Stimulated activated naive B cell treated with anti-CD40 and anti-IgM and Interleukin-4, amounts not matched to agents 10 μg/mL and 1 μg/mL and 100 μg/mL, for 72 hours (primary cell): ENCODE measurements around the gene TAX1BP1.

Experiments
- ATAC-seq, 2 donors: fragments of 150-1000 bp; cut with Tn5 transposase; replicated peaks; 2 replicates each; pipeline ENCODE4 v1.10.0; 2021; ENCODE audit warnings: moderate library complexity in 1 of 2
- DNase-seq: peaks from one replicate; pipeline ENCODE4 v3.0.0; 2021
- H3K27ac Mint-ChIP-seq: one replicate; pipeline ENCODE4 v1.8.0; 2022; ENCODE audit warnings: mild to moderate bottlenecking, mixed read lengths
- H3K27me3 Mint-ChIP-seq, 2 donors: one replicate each; pipeline ENCODE4 v1.8.0; 2022; ENCODE audit warnings: mixed read lengths in 2 of 2
- H3K36me3 Mint-ChIP-seq, 2 donors: one replicate each; pipeline ENCODE4 v1.8.0; 2022; ENCODE audit warnings: mixed read lengths in 2 of 2, mild to moderate bottlenecking in 1 of 2
- H3K4me1 Mint-ChIP-seq, 2 donors: one replicate each; pipeline ENCODE4 v1.8.0; 2022; ENCODE audit warnings: mixed read lengths in 2 of 2, mild to moderate bottlenecking in 1 of 2
- H3K4me3 Mint-ChIP-seq, 2 donors: one replicate each; pipeline ENCODE4 v1.8.0; 2022; ENCODE audit warnings: mild to moderate bottlenecking in 2 of 2, mixed read lengths in 2 of 2, moderate library complexity in 1 of 2
- H3K9me3 Mint-ChIP-seq, 2 donors: one replicate each; pipeline ENCODE4 v1.8.0; 2022; ENCODE audit warnings: mixed read lengths in 2 of 2, mild to moderate bottlenecking in 1 of 2

Gene TAX1BP1

DNA sequence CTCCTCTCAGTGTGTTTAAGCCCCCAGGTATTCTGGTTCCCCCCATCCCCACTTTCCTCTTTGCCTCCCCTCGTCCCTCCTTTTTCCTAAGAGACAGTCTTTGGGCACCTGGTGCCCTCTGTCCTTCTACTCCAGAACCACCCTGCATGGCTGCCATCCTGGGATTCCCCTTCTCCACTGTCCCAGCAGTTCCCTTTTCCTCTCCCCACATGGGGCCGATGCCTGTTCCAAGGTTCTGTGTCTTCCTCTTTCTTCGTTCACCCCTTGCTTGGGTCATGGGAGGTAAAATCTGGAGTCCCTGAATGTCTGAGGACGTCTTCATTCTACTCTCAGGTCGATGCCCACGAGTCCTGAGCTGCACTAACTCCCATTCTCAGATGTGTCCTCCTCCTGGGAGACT is 120.8 kb downstream of the TAX1BP1 start:
- Mint-ChIP-seq H3K27ac (no peak overlapping the region), H3K9me3 (peaks cover 6 to 9% of the 10 kb centered on the region in 2 donors), H3K27me3 (no peaks in the 10 kb centered on the region), H3K4me3 (no peak overlapping the region), H3K36me3 (peaks cover 58 to 75% of the 10 kb centered on the region in 2 donors), H3K4me1 (peaks cover 3 to 17% of the 10 kb centered on the region in 2 donors)
- no peak for ATAC-seq
- no peak for DNase-seq

DNA sequence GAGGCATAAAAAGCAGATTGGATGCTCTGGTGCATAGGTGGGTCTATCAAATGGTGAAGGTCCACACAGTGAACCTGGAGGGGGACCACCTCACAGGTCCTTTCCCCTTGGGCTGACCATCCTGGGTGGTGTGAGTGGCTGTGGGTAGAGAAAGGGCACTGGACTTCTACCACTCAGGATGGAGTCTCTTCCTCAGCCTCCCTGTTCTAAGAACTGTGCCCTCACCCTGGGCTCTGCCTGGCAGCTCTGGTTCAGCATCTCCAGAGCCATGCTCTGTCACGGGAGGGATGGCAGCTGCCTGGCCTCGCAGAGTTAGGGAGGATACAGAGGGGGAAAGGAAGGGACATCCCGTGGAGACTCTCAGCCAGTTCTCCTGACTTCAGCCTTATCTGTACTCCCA is 121.8 kb downstream of the TAX1BP1 start:
- Mint-ChIP-seq H3K4me3 (no peak overlapping the region), H3K36me3 (peaks cover 49 to 68% of the 10 kb centered on the region in 2 donors), H3K27ac (no peak overlapping the region)

DNA sequence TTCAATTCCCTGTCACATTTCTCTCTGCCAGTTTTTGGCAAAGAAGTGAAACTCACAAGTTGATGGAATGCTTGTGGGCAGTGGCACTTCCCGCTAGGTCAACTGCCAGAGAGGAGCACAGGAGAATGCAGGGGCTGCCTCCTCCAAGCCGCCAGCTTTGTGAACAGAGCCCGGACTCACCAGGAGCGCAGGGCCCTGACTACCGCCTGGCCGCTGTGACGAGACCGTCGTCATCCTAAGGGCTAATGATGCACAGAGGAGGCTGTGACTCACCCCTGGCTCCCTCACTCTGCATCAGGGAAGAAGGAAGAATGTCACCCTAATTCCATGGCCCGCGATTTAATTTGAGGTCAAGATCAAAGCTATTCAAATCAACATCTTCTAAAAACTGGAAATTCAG is 123.9 kb downstream of the TAX1BP1 start:
- H3K9me3 Mint-ChIP-seq: peaks cover 4 to 6% of the 10 kb centered on the region in 2 donors
- H3K4me1 Mint-ChIP-seq: peaks cover 5 to 17% of the 10 kb centered on the region in 2 donors
- DNase-seq (no peak), ATAC-seq (no peak)
- peak overlapping the region; percentile 56 for H3K27ac Mint-ChIP-seq
- H3K36me3 Mint-ChIP-seq: peaks cover 41 to 63% of the 10 kb centered on the region in 2 donors
- H3K4me3 Mint-ChIP-seq: no peak overlapping the region
- H3K27me3 Mint-ChIP-seq: no peaks in the 10 kb centered on the region

More for the DNA sequence above, 121.8 kb downstream of the TAX1BP1 start:
- Mint-ChIP-seq H3K4me1 (peaks cover 3 to 17% of the 10 kb centered on the region in 2 donors), H3K27me3 (no peaks in the 10 kb centered on the region), H3K9me3 (peaks cover 6 to 9% of the 10 kb centered on the region in 2 donors)
- ATAC-seq: no peak
- no peak for DNase-seq

DNA sequence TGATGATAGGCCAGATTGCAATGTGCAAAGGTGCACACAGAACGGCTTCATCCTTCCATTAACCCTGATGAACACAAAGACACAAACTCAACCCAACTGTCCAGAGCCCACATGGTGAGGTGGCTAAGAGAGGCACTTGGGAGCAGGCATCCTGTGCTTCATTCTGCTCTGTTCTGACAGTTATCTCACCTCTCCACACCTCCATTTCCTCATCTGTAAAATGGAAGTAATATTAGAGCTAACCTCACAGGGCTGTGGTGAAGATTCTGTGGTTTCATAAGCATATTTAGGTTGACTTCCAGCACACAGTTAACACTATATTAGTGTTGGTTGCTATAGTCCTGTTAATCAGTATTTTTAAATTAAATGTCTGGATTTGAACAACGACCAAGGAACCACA is 126.3 kb downstream of the TAX1BP1 start:
- Mint-ChIP-seq H3K27ac (no peak overlapping the region), H3K9me3 (no peaks in the 10 kb centered on the region), H3K4me3 (no peak overlapping the region), H3K36me3 (peaks cover 31 to 56% of the 10 kb centered on the region in 2 donors), H3K4me1 (peaks cover 2 to 5% of the 10 kb centered on the region in 2 donors), H3K27me3 (no peaks in the 10 kb centered on the region)
- ATAC-seq (no peak), DNase-seq (no peak)

DNA sequence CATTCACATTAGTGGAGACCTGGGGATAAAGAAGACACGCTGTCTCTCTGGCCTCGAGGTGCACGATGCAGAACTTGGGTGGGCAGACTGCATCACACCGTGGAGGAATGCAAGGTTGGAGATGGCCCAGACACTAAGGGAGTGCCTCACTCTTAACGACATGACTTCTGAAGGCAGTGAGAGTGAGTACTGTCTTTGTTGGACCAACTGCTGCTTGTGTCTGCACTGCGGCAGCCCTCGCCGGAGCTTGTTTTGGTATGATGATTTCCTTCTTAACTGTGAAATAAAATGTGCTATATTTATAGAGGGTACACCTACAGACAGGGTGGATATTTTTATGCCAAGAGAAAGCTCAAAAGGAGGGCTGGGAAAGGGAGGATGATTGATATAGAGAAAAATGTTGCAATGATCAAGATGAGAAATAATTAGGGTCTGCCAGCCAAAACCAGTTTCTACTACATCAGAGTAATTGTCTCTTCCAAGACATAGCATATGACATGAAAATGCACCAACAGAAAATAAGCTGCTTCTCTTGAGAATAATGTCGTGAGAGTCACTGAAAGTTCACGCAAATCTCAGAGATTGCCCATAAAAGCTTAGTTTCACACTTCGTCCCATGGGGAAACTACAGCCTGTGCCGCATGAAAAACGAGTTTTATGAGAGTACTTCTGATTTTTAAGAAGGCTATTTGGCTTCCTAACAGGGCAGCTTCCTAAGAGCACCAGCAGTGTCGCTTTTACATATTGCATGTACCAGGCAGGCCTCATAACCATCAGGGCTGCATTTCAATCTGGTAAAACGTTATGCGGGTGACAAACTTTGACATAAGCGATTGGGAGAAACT is 127.1 kb downstream of the TAX1BP1 start:
- no peaks in the 10 kb centered on the region for H3K27me3 Mint-ChIP-seq
- DNase-seq: no peak
- H3K4me1 Mint-ChIP-seq: peaks cover 0 to 2% of the 10 kb centered on the region in 2 donors
- no peak for ATAC-seq
- peaks cover 27 to 50% of the 10 kb centered on the region in 2 donors for H3K36me3 Mint-ChIP-seq
- H3K27ac Mint-ChIP-seq: no peak overlapping the region
- H3K9me3 Mint-ChIP-seq: no peaks in the 10 kb centered on the region
- H3K4me3 Mint-ChIP-seq: no peak overlapping the region

DNA sequence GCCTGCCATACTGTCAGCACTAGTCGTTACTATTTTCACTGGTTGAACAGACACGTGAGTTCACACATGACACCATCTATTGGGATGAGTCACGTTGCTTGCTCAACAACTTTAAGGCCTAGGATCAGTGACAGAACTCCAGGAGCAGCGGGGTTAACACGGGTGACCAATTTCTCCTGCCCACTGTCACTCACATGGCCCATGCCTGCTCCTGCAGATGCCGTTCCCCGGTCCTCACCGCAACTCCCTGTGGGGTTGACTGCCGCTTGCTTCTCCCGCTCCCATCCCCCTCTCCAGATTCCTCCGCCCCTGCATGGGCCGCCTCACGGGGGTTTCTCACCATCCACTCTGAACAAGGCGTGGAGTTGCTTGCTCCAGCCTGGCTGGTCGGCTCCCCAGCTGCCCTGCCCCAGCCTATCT is 128.2 kb downstream of the TAX1BP1 start:
- H3K27ac Mint-ChIP-seq: no peak overlapping the region
- H3K36me3 Mint-ChIP-seq: peaks cover 24 to 43% of the 10 kb centered on the region in 2 donors
- H3K27me3 Mint-ChIP-seq: no peaks in the 10 kb centered on the region
- DNase-seq (no peak), ATAC-seq (no peak)
- H3K4me1 Mint-ChIP-seq: peaks cover 0 to 2% of the 10 kb centered on the region in 2 donors
- no peaks in the 10 kb centered on the region for H3K9me3 Mint-ChIP-seq
- no peak overlapping the region for H3K4me3 Mint-ChIP-seq

DNA sequence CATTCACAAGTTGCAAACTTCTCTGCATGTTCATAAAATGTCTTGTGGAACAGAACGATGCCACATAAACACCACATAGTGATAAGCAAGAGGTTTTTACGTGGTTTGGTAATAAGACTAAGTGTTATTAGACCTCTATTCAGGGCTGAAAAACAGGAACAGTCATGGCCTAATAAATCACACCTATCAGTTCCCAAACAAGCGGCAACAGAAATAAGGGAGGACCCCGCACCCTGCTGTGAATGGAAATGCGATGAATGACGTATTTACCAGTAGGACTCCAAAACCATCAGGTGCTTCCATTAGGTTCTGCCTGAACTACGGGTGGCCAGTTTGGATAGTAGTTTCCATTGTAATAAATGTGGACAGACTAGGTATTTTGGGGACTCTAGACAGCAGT is 129.1 kb downstream of the TAX1BP1 start:
- peaks cover 0 to 2% of the 10 kb centered on the region in 2 donors for H3K4me1 Mint-ChIP-seq
- ATAC-seq: no peak
- H3K27ac Mint-ChIP-seq: no peak overlapping the region

DNA sequence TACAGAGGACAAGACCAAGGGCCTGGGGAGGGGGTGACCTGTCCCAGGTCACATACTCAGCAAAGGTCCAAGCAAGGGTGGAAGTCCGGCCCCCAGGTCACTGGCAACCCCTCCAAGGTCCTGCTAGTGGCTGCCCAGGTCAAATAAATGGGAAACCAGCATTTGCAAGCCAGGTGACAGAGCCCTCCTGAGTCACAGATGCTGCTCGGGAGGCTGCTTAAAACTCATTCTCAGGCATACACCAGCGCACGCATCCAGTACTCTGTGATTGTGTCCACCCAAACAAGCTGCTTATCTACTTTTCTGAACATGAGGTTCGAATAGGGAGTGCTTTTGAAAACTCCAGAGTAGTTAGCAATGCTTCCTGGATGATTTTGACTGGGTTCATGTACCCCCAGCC is 130.6 kb downstream of the TAX1BP1 start:
- H3K4me1 Mint-ChIP-seq: peaks cover 0 to 5% of the 10 kb centered on the region in 2 donors
- H3K27ac Mint-ChIP-seq: no peak overlapping the region
- H3K4me3 Mint-ChIP-seq: no peak overlapping the region
- peaks cover 16 to 35% of the 10 kb centered on the region in 2 donors for H3K36me3 Mint-ChIP-seq
- no peaks in the 10 kb centered on the region for H3K27me3 Mint-ChIP-seq
- H3K9me3 Mint-ChIP-seq: no peaks in the 10 kb centered on the region
- ATAC-seq: no peak
- no peak for DNase-seq

More for the DNA sequence above, 129.1 kb downstream of the TAX1BP1 start:
- Mint-ChIP-seq H3K9me3 (no peaks in the 10 kb centered on the region), H3K4me3 (no peak overlapping the region), H3K36me3 (peaks cover 20 to 41% of the 10 kb centered on the region in 2 donors), H3K27me3 (no peaks in the 10 kb centered on the region)
- no peak for DNase-seq

DNA sequence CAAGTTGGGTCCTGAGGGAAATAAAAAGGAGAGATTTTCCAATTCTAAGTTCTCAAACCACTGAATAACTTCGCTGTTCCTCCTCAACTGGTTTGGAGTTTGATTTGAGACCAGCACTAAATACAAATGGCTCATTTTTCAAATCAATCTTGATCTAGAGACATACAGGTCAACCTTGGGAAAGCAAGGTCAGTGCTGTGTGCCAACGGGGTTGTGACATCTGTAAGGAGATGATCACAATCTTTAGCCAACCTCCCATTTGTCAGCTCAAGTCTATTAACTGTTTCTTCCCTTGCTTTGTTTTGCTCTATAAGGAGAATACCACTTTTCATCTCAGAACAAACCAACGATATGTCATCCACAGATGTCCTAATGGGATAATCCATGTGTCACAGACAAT is 131.1 kb downstream of the TAX1BP1 start:
- Mint-ChIP-seq H3K4me3 (no peak overlapping the region), H3K27me3 (no peaks in the 10 kb centered on the region), H3K27ac (no peak overlapping the region), H3K4me1 (peaks cover 0 to 5% of the 10 kb centered on the region in 2 donors), H3K9me3 (no peaks in the 10 kb centered on the region), H3K36me3 (peaks cover 16 to 35% of the 10 kb centered on the region in 2 donors)
- no peak for ATAC-seq
- no peak for DNase-seq

DNA sequence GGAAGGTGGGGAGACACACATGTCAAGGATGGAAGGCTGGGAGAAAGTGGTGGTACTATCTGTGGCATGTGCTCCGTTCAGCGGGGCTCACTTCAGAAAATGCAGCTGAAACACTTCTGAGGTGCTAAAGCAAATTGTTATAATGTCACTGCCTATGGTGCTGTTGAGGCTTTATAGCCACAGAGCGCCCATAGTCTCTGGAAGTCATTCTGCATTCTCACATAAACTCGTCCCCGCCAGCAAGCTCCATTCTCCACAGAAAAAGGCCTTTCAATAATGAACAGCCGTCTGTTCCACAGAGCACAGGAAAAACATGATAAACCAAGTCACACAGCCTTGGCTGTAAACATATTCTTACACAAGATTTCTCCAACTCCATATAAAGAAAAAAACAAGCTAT is 131.9 kb downstream of the TAX1BP1 start:
- no peaks in the 10 kb centered on the region for H3K9me3 Mint-ChIP-seq
- no peak for DNase-seq
- no peak overlapping the region for H3K4me3 Mint-ChIP-seq
- H3K27me3 Mint-ChIP-seq: no peaks in the 10 kb centered on the region
- H3K27ac Mint-ChIP-seq: no peak overlapping the region
- peaks cover 0 to 5% of the 10 kb centered on the region in 2 donors for H3K4me1 Mint-ChIP-seq
- peaks cover 16 to 31% of the 10 kb centered on the region in 2 donors for H3K36me3 Mint-ChIP-seq
- ATAC-seq: no peak

DNA sequence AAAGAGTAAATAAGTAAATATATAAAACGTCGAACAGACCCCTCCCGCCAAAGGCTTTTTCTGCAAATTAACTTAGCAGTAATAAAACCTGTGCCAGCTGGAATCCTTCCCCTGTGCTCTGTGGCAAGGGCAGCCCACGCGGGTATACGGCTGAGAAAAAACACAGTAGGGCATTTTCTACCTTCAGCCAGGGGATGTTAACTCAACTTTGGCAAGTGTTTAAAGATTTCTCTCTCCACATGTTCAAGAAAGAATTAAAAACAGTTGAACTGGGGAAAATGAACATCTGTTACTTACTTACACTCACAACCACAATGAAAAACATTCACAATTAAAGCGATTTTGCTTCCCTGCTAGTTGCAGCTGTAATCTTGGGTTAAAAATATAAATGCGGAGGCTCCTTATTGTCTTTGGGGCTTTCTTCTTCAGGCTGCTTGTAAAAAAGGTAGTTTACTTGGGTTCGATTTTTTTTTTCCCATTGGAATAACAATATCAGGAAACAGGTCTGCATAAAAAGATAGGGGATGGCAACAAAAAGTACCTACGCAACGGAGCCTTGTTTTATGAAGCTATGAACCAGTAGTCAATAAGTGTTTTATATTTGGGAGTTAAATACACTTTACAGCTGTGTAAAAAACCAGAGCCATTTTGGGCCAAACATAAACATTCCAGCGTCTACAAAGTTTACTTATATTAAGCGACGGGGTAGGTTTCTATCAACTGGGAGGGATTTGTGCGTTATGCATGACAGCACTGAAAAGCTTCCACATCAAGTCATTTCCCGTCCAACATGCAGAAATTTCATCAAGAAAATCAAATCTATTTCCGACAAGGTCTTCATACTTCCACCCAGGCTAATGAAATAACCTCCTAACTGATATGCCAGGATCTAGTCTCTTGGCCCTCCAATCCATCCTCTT is 132.7 kb downstream of the TAX1BP1 start:
- H3K27ac Mint-ChIP-seq: no peak overlapping the region
- no peak overlapping the region for H3K4me3 Mint-ChIP-seq
- H3K27me3 Mint-ChIP-seq: no peaks in the 10 kb centered on the region
- peaks cover 0 to 5% of the 10 kb centered on the region in 2 donors for H3K4me1 Mint-ChIP-seq
- ATAC-seq (no peak), DNase-seq (no peak)
- no peaks in the 10 kb centered on the region for H3K9me3 Mint-ChIP-seq
- H3K36me3 Mint-ChIP-seq: peaks cover 18 to 32% of the 10 kb centered on the region in 2 donors

DNA sequence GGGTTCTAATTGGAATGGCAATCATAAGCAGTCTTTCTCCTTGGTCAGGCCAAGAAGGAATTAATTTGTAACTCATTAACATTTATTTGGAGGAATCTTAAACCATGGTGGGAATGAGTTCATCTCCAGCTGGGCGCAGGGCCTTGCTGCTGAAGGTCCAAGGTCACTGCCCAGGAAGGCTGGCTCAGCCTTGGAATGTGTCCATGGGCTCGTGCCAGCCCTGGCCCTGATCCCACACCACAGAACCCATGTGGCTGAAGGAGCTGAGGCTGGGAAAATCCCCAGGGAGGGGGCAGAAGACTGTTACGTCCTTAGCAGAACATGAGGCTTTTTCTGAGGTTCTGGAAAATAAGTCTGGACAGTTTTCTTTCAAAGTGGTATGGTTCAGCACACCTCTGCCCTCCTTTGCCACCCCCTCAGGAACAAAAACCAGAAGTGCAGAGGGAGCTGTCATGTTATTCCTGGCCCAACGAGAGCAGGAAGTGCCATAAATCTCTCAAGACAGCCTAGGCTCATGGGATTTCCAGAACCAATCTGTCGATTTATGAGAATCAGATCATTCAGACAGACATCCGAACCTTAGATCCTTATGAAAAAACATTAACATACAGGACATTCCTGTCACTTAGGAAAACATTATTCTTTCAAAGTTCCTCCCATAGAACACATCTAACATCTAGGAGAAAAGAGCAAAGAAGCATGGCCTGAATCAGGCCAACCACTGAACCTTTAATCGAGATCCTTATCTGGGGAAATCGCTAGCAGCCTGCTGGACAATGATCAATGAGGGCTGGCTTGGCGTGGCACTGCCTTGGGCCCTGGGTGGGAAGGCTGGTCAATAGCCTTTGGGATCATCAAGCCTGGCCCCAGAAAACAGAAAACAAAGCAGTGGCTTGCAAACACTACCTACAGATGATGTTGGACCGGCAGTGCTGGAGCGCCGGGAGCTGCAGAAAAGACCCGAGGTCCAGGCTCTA is 134.3 kb downstream of the TAX1BP1 start:
- H3K9me3 Mint-ChIP-seq: no peaks in the 10 kb centered on the region
- H3K27me3 Mint-ChIP-seq: no peaks in the 10 kb centered on the region
- H3K4me1 Mint-ChIP-seq: peaks cover 0 to 3% of the 10 kb centered on the region in 2 donors
- ATAC-seq (no peak), DNase-seq (no peak)
- peaks cover 19 to 35% of the 10 kb centered on the region in 2 donors for H3K36me3 Mint-ChIP-seq
- no peak overlapping the region for H3K27ac Mint-ChIP-seq
- no peak overlapping the region for H3K4me3 Mint-ChIP-seq

DNA sequence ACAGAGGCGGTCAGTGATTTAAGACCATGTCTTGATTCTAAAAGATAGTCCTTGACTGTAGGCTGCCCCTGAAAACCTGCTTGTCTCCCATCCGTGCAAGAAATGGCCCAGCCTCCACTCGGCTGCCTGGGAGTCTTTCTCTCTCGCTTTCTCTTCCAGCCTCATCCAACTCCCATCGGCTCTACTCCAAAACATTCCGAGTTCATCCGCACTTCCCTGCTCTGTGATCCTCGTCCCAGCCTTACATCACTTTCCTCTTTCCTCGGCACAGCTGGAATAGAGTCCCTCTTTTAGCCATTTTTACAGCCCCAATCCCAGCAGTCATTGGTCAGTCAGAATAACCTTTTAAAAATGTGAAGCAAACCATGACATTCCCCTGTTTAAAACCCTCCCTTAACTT is 135.1 kb downstream of the TAX1BP1 start:
- Mint-ChIP-seq H3K4me3 (no peak overlapping the region), H3K4me1 (peaks cover 0 to 3% of the 10 kb centered on the region in 2 donors), H3K27ac (no peak overlapping the region), H3K27me3 (no peaks in the 10 kb centered on the region), H3K36me3 (peaks cover 19 to 30% of the 10 kb centered on the region in 2 donors), H3K9me3 (no peaks in the 10 kb centered on the region)
- DNase-seq: no peak
- no peak for ATAC-seq
